Measurements from ENCODE around the gene PNPLA3.

GRCh38 chr22:43995798-43996169, 72.2 kb downstream of the PNPLA3 start:
- TF ChIP-seq, protein P1, sequence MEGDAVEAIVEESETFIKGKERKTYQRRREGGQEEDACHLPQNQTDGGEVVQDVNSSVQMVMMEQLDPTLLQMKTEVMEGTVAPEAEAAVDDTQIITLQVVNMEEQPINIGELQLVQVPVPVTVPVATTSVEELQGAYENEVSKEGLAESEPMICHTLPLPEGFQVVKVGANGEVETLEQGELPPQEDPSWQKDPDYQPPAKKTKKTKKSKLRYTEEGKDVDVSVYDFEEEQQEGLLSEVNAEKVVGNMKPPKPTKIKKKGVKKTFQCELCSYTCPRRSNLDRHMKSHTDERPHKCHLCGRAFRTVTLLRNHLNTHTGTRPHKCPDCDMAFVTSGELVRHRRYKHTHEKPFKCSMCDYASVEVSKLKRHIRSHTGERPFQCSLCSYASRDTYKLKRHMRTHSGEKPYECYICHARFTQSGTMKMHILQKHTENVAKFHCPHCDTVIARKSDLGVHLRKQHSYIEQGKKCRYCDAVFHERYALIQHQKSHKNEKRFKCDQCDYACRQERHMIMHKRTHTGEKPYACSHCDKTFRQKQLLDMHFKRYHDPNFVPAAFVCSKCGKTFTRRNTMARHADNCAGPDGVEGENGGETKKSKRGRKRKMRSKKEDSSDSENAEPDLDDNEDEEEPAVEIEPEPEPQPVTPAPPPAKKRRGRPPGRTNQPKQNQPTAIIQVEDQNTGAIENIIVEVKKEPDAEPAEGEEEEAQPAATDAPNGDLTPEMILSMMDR (conservative IDR thresholded peaks at IDR 0.05; ENCODE audit: low read length): no peak
- TF ChIP-seq EZH2phosphoT487 (IDR thresholded peaks at IDR 0.05; ENCODE audit: borderline replicate concordance, low read depth, low read length): no peak

Measured in OCI-LY7 (cell line).